ENCODE data around the gene RAB31. TPM values are rescaled to one million over a fixed set of nuclear protein-coding genes. Genes with fewer than 3 reads are reported as not detected.
A peak's percentile ranks its signal among the peaks of the same experiment; 100 is the strongest.

Gene RAB31
- total RNA-seq, 4 donors from 2014 or later = 3.2 to 7.1 (median 4.4) TPM

GRCh38 chr18:9710037-9710436 lies 1.9 kb downstream of the RAB31 start:
- Histone ChIP-seq H3K27ac (peak overlapping the region in 1 of 4 donors; percentile 77), H3K9me3 (no peaks in the 10 kb centered on the region), H3K27me3 (peaks cover 18 to 21% (median 18%) of the 10 kb centered on the region in 3 donors), H3K4me1 (peaks cover 8 to 9% of the 10 kb centered on the region in 2 donors), H3K36me3 (no peaks in the 10 kb centered on the region), H3K4me3 (peak overlapping the region in 1 of 4 donors; percentile 85)
- TF ChIP-seq CTCF (IDR thresholded peaks at IDR 0.05 in 4 of 5, conservative IDR thresholded peaks at IDR 0.05 in 1 of 5) (no peak), POLR2A (IDR thresholded peaks at IDR 0.05) (no peak)
- intact Hi-C loops (cut with DNase I; ENCODE audit: low total_unique reads) = no loop called here
- no peak for DNase-seq
- in situ Hi-C loops (cut with MboI; ENCODE audit: low sequenced_read_pairs in 4 of 4) = no loop called here
- no peak for ATAC-seq

GRCh38 chr18:9711361-9712129 lies 3.4 kb downstream of the RAB31 start:
- in situ Hi-C loops (cut with MboI; ENCODE audit: low sequenced_read_pairs in 4 of 4) = no loop called here
- no peak for ATAC-seq

GRCh38 chr18:9712130-9712577 lies 4.1 kb downstream of the RAB31 start:
- H3K36me3 ChIP-seq = no peaks in the 10 kb centered on the region
- peaks cover 8 to 9% of the 10 kb centered on the region in 2 donors for H3K4me1 ChIP-seq
- no peak overlapping the region for H3K27ac ChIP-seq
- DNase-seq = no peak
- ATAC-seq = no peak
- peaks cover 18 to 21% (median 18%) of the 10 kb centered on the region in 3 donors for H3K27me3 ChIP-seq
- intact Hi-C loops (cut with DNase I; ENCODE audit: low total_unique reads) = no loop called here
- TF ChIP-seq POLR2A (IDR thresholded peaks at IDR 0.05) (no peak), CTCF (IDR thresholded peaks at IDR 0.05 in 4 of 5, conservative IDR thresholded peaks at IDR 0.05 in 1 of 5) (no peak)
- H3K9me3 ChIP-seq = no peaks in the 10 kb centered on the region
- H3K4me3 ChIP-seq = no peak overlapping the region
- in situ Hi-C loops (cut with MboI; ENCODE audit: low sequenced_read_pairs in 4 of 4) = no loop called here

More at GRCh38 chr18:9711361-9712129, 3.4 kb downstream of the RAB31 start:
- no peak overlapping the region for H3K4me3 ChIP-seq
- no peaks in the 10 kb centered on the region for H3K9me3 ChIP-seq
- intact Hi-C loops (cut with DNase I; ENCODE audit: low total_unique reads) = no loop called here
- no peak for DNase-seq
- TF ChIP-seq POLR2A (IDR thresholded peaks at IDR 0.05) = no peak
- TF ChIP-seq CTCF (IDR thresholded peaks at IDR 0.05 in 4 of 5, conservative IDR thresholded peaks at IDR 0.05 in 1 of 5) = no peak
- peaks cover 18 to 21% (median 18%) of the 10 kb centered on the region in 3 donors for H3K27me3 ChIP-seq
- peaks cover 8 to 9% of the 10 kb centered on the region in 2 donors for H3K4me1 ChIP-seq
- no peak overlapping the region for H3K27ac ChIP-seq
- H3K36me3 ChIP-seq = no peaks in the 10 kb centered on the region

- Histone ChIP-seq H3K27me3 (peaks cover 18 to 21% (median 18%) of the 10 kb centered on the region in 3 donors), H3K9me3 (no peaks in the 10 kb centered on the region), H3K4me1 (peaks cover 8 to 9% of the 10 kb centered on the region in 2 donors), H3K4me3 (no peak overlapping the region), H3K36me3 (no peaks in the 10 kb centered on the region), H3K27ac (no peak overlapping the region)
- no peak for DNase-seq
- ATAC-seq = no peak
- intact Hi-C loops (cut with DNase I; ENCODE audit: low total_unique reads) (no loop called here), in situ Hi-C loops (cut with MboI; ENCODE audit: low sequenced_read_pairs in 4 of 4) (no loop called here)
- TF ChIP-seq POLR2A (IDR thresholded peaks at IDR 0.05) (no peak), CTCF (IDR thresholded peaks at IDR 0.05 in 4 of 5, conservative IDR thresholded peaks at IDR 0.05 in 1 of 5) (no peak)
Measured at GRCh38 chr18:9712611-9713010, 4.5 kb downstream of the RAB31 start.

Measured in gastrocnemius medialis (tissue), 4 donors.